Esophagus muscularis mucosa (tissue), 4 donors: ENCODE results near the gene YPEL1.

ENCODE experiments used
- CTCF ChIP-seq, 3 experiments: fragments of 200-600 bp in 2 of 3; fragments of 450-650 bp in 1 of 3; sonication (generic) in 2 of 3; IDR thresholded peaks; one replicate each; pipeline ENCODE4 v1.5.1; 2017 to 2019; ENCODE audit warnings: antibody characterized with exemption in 3 of 3, mild to moderate bottlenecking in 2 of 3, moderate library complexity in 1 of 3
- EP300 ChIP-seq: sonication (generic); formaldehyde crosslinking; IDR thresholded peaks from one replicate; pipeline ENCODE4 v1.6.1; 2017; ENCODE audit warnings: antibody characterized with exemption
- POLR2AphosphoS5 ChIP-seq, 2 donors: sonication (generic); formaldehyde crosslinking; IDR thresholded peaks; one replicate each; pipeline ENCODE4 v1.6.1; 2017; ENCODE audit warnings: antibody characterized with exemption in 2 of 2

GRCh38 chr22:21691816-21692215 is 43.8 kb downstream of the YPEL1 start:
- TF ChIP-seq EP300 (no peak), CTCF (IDR thresholded peaks at IDR 0.05) (no peak), POLR2AphosphoS5 (IDR thresholded peaks at IDR 0.05) (no peak)
